Endometrium (tissue), 2 donors: Measurements from ENCODE around the gene MYCN.
"Not testable (repeated sequence)": the region's sequence is repeated elsewhere in the genome, so short reads cannot be mapped to it uniquely, and the experiment has no call there.

Source experiments
- FAIRE-seq: peaks from 2 replicates; lab custom pipeline; 2012; peaks lifted over from hg19 to GRCh38; lab: Jason Lieb, UNC
- donor health status: control.
- donor health status: control.

MYCN gene

GRCh38 chr2:15939854-15940660, at the start of gene MYCN:
Gene MYCN, plus strand, starts transcription at chr2:15940550. Its CDS starts 1,515 bp downstream, at chr2:15942065.
- no peak for FAIRE-seq

GRCh38 chr2:15890936-15891905, 49.1 kb upstream of the MYCN start:
- FAIRE-seq, result no peak

- FAIRE-seq, result no peak
Observed at GRCh38 chr2:15892151-15892880, 48.0 kb upstream of the MYCN start.

GRCh38 chr2:15893085-15893484, 47.3 kb upstream of the MYCN start:
- no peak for FAIRE-seq

GRCh38 chr2:15893689-15894480, 46.5 kb upstream of the MYCN start:
- FAIRE-seq, result no peak

GRCh38 chr2:15894481-15895144, 45.7 kb upstream of the MYCN start:
- no peak for FAIRE-seq

- FAIRE-seq, result no peak
Observed at GRCh38 chr2:15895615-15896469, 44.5 kb upstream of the MYCN start.

GRCh38 chr2:15896859-15897258, 43.5 kb upstream of the MYCN start:
- FAIRE-seq, result no peak

GRCh38 chr2:15897431-15898098, 42.8 kb upstream of the MYCN start:
- FAIRE-seq, result no peak

- no peak for FAIRE-seq
Observed at GRCh38 chr2:15899327-15899612, 41.1 kb upstream of the MYCN start.

- no peak for FAIRE-seq
Observed at GRCh38 chr2:15899751-15900493, 40.4 kb upstream of the MYCN start.

- no peak for FAIRE-seq
Observed at GRCh38 chr2:15901095-15901807, 39.1 kb upstream of the MYCN start.

- no peak for FAIRE-seq
Observed at GRCh38 chr2:15901808-15902130, 38.6 kb upstream of the MYCN start.

- FAIRE-seq, result not testable (repeated sequence)
Observed at GRCh38 chr2:15903910-15904309, 36.4 kb upstream of the MYCN start.

- no peak for FAIRE-seq
Observed at GRCh38 chr2:15905267-15905645, 35.1 kb upstream of the MYCN start.

- FAIRE-seq, result no peak
Observed at GRCh38 chr2:15905986-15906491, 34.3 kb upstream of the MYCN start.

- no peak for FAIRE-seq
Observed at GRCh38 chr2:15906778-15907177, 33.6 kb upstream of the MYCN start.
